NCI-H2196 (cell line): ENCODE results near the gene VAMP8.
"Not testable (repeated sequence)": the region's sequence is repeated elsewhere in the genome, so short reads cannot be mapped to it uniquely, and the experiment has no call there.

ENCODE experiments used
- DNase-seq: peaks from one replicate; lab custom pipeline; 2025; ENCODE audit not compliant: unreplicated experiment; lab: John Stamatoyannopoulos, UW

Gene VAMP8

DNA sequence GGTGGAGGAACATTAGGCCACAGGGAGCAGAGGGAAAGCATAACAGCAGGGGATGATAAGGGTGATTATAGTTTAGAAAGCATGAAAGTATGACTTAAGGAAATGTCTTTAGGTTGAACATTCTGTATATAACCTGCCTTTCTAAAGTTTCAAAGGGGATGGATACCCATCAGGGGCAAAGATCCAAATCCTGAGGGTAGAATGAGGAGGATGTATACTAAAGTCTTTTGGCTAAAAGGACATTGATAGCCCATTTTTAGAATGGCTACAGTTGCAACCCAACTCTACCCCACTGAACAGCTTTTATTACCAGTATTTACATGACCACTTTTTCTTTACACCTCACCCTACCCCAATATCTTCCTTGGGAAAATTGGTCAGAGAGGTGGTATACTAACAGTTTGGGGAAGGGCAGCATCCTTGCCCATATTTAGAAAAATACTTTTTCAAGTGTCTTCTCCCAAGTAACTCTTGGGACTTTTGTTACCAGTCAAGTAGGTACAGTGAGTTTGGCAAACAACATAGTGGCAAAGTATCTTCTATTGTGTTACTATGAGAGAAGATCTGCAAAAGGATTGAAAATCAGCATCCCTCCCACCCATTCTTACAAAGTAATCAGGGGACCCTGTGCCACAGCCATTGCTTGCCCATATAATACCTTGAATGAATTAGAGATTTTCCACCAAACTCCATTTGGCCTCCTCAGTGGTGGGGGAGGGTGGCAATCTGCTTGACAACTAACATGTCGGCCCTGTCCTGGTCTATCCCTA, 30.1 kb upstream of the VAMP8 start:
- no peak for DNase-seq

GRCh38 chr2:85547859-85548607, 29.4 kb upstream of the VAMP8 start:
- DNase-seq: no peak

GRCh38 chr2:85548608-85548900, 28.8 kb upstream of the VAMP8 start:
- no peak for DNase-seq

GRCh38 chr2:85549095-85549494, 28.3 kb upstream of the VAMP8 start:
- DNase-seq: no peak

DNA sequence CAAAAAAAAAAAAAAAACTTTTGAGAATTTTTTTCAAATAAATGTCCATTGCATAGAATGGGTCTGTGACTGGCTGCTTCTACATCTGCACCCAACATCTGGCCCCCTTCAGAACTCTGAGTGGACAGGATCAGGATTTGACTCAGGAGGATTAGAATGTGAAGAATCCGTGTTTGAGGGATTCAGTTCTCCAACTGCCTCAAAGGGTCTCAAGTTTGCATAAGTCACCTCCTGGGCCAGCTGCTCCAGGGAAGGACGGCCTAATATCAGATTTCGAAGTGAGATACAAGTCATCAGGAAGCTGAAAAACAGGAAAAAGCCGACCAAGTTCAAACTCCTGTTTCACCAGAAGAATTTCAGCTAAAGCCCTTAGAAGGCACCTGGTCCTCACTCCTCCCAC, 27.6 kb upstream of the VAMP8 start:
- DNase-seq: no peak

- DNase-seq: no peak
These were observed 26.9 kb upstream of the VAMP8 start for GRCh38 chr2:85550486-85550885.

DNA sequence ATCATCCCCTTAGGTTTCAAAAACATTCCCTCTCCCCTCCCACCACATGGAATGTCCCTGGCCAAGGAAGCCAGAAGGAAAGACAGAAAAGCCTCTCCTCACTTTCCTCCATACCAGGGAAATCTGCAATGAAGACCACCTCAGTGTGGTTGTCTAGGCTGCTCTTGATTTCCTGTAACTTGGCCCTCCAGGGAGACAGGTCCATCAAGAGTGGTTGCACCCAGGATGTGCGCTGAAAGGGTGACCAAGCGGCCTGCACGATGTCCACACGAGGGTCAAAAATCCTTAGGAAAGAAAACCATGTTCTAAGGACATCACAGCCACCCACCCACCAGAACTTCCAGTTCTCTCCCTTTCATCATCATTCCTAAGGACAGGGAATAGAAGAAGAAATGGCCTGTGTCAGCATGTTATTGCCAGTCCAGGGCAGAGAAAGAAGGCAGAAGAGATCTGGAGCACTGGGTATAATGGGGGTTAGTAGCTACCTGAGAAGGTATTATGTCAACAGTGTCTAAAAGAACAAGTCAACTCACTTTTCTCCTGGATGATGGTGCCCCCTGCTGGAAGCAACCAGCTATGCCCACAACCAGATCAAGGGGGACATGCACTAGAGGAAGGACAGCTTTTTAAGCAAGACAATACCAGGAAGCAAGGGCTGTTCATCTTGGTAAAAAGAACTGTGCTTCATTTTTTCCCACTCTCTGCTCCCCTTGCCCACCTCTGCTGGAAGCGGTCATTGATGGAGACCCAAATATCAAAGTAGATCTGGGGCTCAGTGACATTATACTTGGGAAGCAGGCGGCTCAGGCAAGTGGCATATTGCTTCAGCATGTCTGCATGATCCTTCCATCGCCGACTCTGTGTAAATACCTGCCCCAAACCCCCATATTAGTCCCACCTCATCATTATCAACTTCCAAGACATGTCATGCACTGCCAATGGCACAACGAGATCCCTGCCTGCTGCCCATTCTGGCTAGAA, 25.4 kb upstream of the VAMP8 start:
- peak; percentile 58 for DNase-seq

GRCh38 chr2:85553184-85553583, 24.2 kb upstream of the VAMP8 start:
- DNase-seq: no peak

- no peak for DNase-seq
These were observed 22.3 kb upstream of the VAMP8 start for GRCh38 chr2:85554980-85555612.

GRCh38 chr2:85557130-85557529, 20.3 kb upstream of the VAMP8 start:
- DNase-seq: no peak

- DNase-seq: no peak
These were observed 19.2 kb upstream of the VAMP8 start for GRCh38 chr2:85558160-85558559.

DNA sequence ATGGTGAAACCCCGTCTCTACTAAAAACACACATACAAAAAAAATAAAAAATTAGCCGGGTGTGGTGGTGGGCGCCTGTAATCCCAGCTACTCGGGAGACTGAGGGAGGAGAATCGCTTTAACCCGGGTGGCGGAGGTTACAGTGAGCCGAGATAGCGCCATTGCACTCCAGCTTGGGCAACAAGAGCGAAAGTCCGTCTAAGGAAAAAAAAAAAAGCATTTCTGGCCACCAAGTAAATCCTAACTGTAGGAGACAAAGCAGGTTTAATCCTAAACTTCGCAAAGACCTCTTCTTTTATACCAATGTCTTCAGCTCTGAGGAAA, 17.0 kb upstream of the VAMP8 start:
- not testable (repeated sequence) for DNase-seq

DNA sequence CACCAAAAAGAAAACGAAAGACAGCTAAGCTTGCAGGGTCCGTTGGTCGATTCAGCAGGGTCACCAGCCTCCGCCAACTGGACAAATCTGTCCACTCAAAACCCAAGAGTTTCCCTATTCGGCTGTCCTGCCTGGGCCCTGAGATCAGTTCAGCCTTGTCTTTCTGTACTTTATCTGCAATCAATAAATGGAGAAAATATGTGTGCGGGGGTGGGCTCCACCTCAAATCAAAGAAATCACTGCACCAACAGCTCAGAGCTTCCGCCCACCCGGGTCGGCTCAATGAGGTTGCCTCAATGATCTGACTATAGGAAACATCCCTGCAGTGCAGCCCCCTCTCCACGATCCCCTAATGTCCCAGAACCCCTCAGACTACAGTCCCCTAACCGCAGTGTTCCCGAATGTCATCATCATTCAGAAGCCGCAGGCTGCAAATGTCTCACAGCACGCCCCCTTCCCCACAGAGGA, 16.5 kb upstream of the VAMP8 start:
- no peak for DNase-seq

GRCh38 chr2:85561280-85562212, 15.8 kb upstream of the VAMP8 start, which contains the start of gene GGCX:
Gene GGCX (minus strand): TSS chr2:85561493. CDS start chr2:85561428, 65 bp downstream.
- peak; percentile 82 for DNase-seq

- no peak for DNase-seq
These were observed 13.2 kb upstream of the VAMP8 start for GRCh38 chr2:85564144-85564563.

- DNase-seq: no peak
These were observed 11.1 kb upstream of the VAMP8 start for GRCh38 chr2:85566265-85566664.

DNA sequence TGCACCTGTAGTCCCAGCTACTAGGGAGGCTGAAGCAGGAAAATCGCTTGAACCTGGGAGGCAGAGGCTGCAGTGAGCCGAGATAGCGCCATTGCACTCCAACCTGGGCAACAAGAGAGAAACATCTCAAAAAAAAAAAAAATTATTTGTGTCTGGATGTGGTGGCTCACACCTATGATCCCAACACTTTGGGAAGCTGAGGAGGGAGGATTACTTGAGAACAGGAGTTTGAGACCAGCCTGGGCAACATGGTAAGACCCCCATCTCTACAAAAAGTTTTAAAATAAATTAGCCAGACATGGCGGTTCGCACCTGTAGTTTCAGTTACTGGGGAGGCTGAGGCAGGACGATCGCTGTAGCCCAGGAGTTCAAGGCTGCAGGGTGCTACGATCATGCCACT, 1.6 kb upstream of the VAMP8 start:
- DNase-seq: no peak

GRCh38 chr2:85577063-85577385, 362 bp upstream of the VAMP8 start:
- no peak for DNase-seq

DNA sequence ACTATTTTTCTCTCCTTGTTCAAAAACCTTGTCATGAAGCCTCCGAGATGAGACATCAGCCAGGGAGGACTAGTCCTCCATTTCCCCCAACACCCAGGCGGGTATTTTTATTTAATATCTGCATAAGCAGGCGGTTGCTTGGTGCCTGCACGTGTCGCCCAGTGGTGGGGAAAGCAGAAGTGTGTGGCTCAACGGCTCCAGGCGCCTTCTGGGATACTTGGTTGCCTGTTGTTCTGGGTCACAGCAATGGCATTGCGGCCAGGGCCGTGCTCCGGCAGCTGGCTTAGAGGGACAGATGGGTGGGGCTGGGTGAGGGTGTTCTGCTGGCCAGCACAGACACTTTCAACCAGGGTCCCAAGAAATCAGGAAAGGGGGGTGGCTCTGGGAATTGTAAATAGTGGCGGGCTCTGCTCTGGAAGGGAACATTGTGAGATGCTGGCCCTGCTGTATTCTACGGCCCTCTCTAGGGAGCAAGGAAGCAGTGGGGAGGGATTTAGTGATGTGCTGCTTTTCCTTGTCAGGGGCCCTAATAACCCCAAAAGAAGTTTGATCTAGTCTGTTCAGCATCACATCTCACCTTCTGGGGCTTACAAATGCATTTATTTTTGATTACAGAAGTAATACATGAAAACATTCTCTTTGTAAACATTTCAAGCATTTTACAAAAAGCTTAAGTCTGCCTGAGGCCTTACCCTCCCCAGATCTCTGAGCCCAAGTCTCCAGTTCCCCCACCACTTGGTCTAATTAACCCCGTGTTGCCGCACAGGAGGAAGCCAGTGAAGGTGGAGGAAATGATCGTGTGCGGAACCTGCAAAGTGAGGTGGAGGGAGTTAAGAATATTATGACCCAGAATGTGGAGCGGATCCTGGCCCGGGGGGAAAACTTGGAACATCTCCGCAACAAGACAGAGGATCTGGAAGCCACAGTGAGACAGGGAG, 1.1 kb downstream of the VAMP8 start:
- DNase-seq: no peak
